HepG2 (cell line): ENCODE data around the gene ZMYND8. TPM values are rescaled to one million over a fixed set of nuclear protein-coding genes. Genes with fewer than 3 reads are reported as not detected.

Experiments
- CBX2 ChIP-seq, 2 experiments: fragments of 200-600 bp in 1 of 2; sonication (generic); formaldehyde crosslinking in 1 of 2; IDR thresholded peaks; 2 replicates each; pipeline versions ENCODE4 v1.7.0 to v1.8.1; 2018 to 2022; ENCODE audit warnings: low read depth in 2 of 2, low read length in 1 of 2, mild to moderate bottlenecking in 1 of 2, missing genetic modification reagents in 1 of 2
- FOSL1 ChIP-seq: sonication (generic); formaldehyde crosslinking; IDR thresholded peaks from 2 replicates; pipeline ENCODE4 v1.9.0; 2021; ENCODE audit warnings: missing genetic modification reagents, borderline replicate concordance
- FOXC1 ChIP-seq: sonication (generic); formaldehyde crosslinking; IDR thresholded peaks from 2 replicates; pipeline ENCODE4 v1.8.0; 2022; ENCODE audit warnings: mild to moderate bottlenecking, missing genetic modification reagents, borderline replicate concordance
- GPN1 ChIP-seq: sonication (generic); formaldehyde crosslinking; IDR thresholded peaks from 2 replicates; pipeline ENCODE4 v1.5.1; 2020; ENCODE audit warnings: missing genetic modification reagents, borderline replicate concordance
- HNF4G ChIP-seq, 2 experiments: sonication (generic) in 1 of 2; formaldehyde crosslinking in 1 of 2; IDR thresholded peaks; 2 replicates each; pipeline versions ENCODE4 v1.4.0 to v1.6.1; 2011 to 2020; ENCODE audit warnings: borderline replicate concordance in 2 of 2, low read depth in 2 of 2, mild to moderate bottlenecking in 2 of 2, low read length in 1 of 2, missing genetic modification reagents in 1 of 2, moderate library complexity in 1 of 2
- KDM4B ChIP-seq: sonication (generic); formaldehyde crosslinking; IDR thresholded peaks from 2 replicates; pipeline ENCODE4 v1.4.0; 2020; ENCODE audit warnings: missing genetic modification reagents
- MEIS1 ChIP-seq: sonication (generic); formaldehyde crosslinking; IDR thresholded peaks from 2 replicates; pipeline ENCODE4 v1.9.0; 2021; ENCODE audit warnings: mild to moderate bottlenecking, missing genetic modification reagents, moderate library complexity, borderline replicate concordance
- NCOA2 ChIP-seq: sonication (generic); formaldehyde crosslinking; IDR thresholded peaks from 2 replicates; pipeline ENCODE4 v1.8.0; 2022; ENCODE audit warnings: inconsistent platforms
- NR1H2 ChIP-seq: sonication (generic); formaldehyde crosslinking; IDR thresholded peaks from 2 replicates; pipeline ENCODE4 v1.8.1; 2022; ENCODE audit warnings: low read depth, missing genetic modification reagents, borderline replicate concordance
- PPARG ChIP-seq: conservative IDR thresholded peaks from 2 replicates; pipeline ENCODE4 v1.6.1; 2016; ENCODE audit warnings: missing biosample characterization, missing genetic modification reagents
- UBTF ChIP-seq: sonication (generic); formaldehyde crosslinking; IDR thresholded peaks from 2 replicates; pipeline ENCODE4 v1.4.0; 2020; ENCODE audit warnings: mild to moderate bottlenecking, missing genetic modification reagents
- YEATS4 ChIP-seq: sonication (generic); formaldehyde crosslinking; IDR thresholded peaks from 2 replicates; pipeline ENCODE4 v1.4.0; 2020; ENCODE audit warnings: missing genetic modification reagents, borderline replicate concordance
- ZBTB21 ChIP-seq: sonication (generic); formaldehyde crosslinking; IDR thresholded peaks from 2 replicates; pipeline ENCODE4 v1.4.0; 2020; ENCODE audit warnings: missing genetic modification reagents
- ZBTB38 ChIP-seq: sonication (generic); formaldehyde crosslinking; IDR thresholded peaks from 2 replicates; pipeline ENCODE4 v1.5.1; 2020; ENCODE audit warnings: mild to moderate bottlenecking, missing genetic modification reagents
- ZBTB43 ChIP-seq: sonication (generic); formaldehyde crosslinking; conservative IDR thresholded peaks from 2 replicates; pipeline ENCODE4 v1.4.0; 2020; ENCODE audit warnings: missing genetic modification reagents
- ZMAT5 ChIP-seq: sonication (generic); formaldehyde crosslinking; IDR thresholded peaks from 2 replicates; pipeline ENCODE4 v1.5.0; 2020; ENCODE audit warnings: mild to moderate bottlenecking, low read depth, missing genetic modification reagents, borderline replicate concordance
- ZNF253 ChIP-seq: sonication (generic); formaldehyde crosslinking; IDR thresholded peaks from 2 replicates; pipeline ENCODE4 v1.8.0; 2022; ENCODE audit warnings: mild to moderate bottlenecking, missing genetic modification reagents, borderline replicate concordance
- ZNF296 ChIP-seq: sonication (generic); formaldehyde crosslinking; conservative IDR thresholded peaks from 2 replicates; pipeline ENCODE4 v1.5.0; 2020; ENCODE audit warnings: mild to moderate bottlenecking, missing genetic modification reagents
- ZNF343 ChIP-seq: sonication (generic); formaldehyde crosslinking; IDR thresholded peaks from 2 replicates; pipeline ENCODE4 v1.4.0; 2020; ENCODE audit warnings: mild to moderate bottlenecking, missing genetic modification reagents
- ZNF451 ChIP-seq: sonication (generic); formaldehyde crosslinking; IDR thresholded peaks from 2 replicates; pipeline ENCODE4 v1.5.0; 2020; ENCODE audit warnings: mild to moderate bottlenecking, missing genetic modification reagents
- ZNF782 ChIP-seq: sonication (generic); formaldehyde crosslinking; IDR thresholded peaks from 2 replicates; pipeline ENCODE4 v1.4.0; 2020; ENCODE audit warnings: missing genetic modification reagents, mild to moderate bottlenecking, borderline replicate concordance
- ZNF800 ChIP-seq: sonication (generic); formaldehyde crosslinking; IDR thresholded peaks from 2 replicates; pipeline ENCODE4 v1.4.0; 2020; ENCODE audit warnings: missing genetic modification reagents
- polyA plus RNA-seq, 8 experiments: library from polyadenylated mRNA; depleted of rRNA in 3 of 8; stranded (reverse) in 7 of 8; unstranded in 1 of 8; fragments of >200 nt; fragmentation: Illumina TruSeq in 4 of 8; extraction: Trizol in 4 of 8; gene quantifications; 2 replicates each; pipeline versions ENCODE4 v1.2.1 to v1.2.3, GENCODE V29; 2011 to 2016; ENCODE audit warnings: low read depth in 4 of 8, missing spikeins in 1 of 8, mixed read lengths in 1 of 8; ENCODE audit not compliant: insufficient read depth in 1 of 8
- total RNA-seq, 5 experiments: library from RNA; depleted of rRNA; stranded (reverse); fragments of >200 nt; fragmentation: Illumina TruSeq; extraction: Trizol; gene quantifications; 2 replicates each; pipeline ENCODE4 v1.2.3, GENCODE V29; 2016; ENCODE audit warnings: low read depth in 1 of 5

Gene ZMYND8
- total and polyA plus RNA-seq, 2 of the 13 experiments (the other 11 are each of a cell fraction or from before 2014, with no cell fraction given), result 53.9 to 84.7 TPM

GRCh38 chr20:47358672-47359529 is 2.4 kb upstream of the ZMYND8 start (continued):
- peak; percentile 85; the same call in 1 of the 2 replicates for TF ChIP-seq ZNF800 (CRISPR knock-in tag)
- peak; percentile 59 for TF ChIP-seq ZBTB21
- TF ChIP-seq HNF4G (IDR thresholded peaks at IDR 0.05; ENCODE audit: borderline replicate concordance, low read depth, low read length), result peak; percentile 94
- peak; percentile 84 for TF ChIP-seq HNF4G (CRISPR knock-in tag; IDR thresholded peaks at IDR 0.05; ENCODE audit: borderline replicate concordance, low read depth)
- TF ChIP-seq ZNF451 (CRISPR knock-in tag), result peak; percentile 87
- no peak for TF ChIP-seq ZMAT5 (CRISPR knock-in tag)
- TF ChIP-seq ZBTB43, result peak; percentile 94
- peak; percentile 94 for TF ChIP-seq UBTF (CRISPR knock-in tag)
- TF ChIP-seq MEIS1, result peak; percentile 97
- TF ChIP-seq GPN1, result no peak
- peak; percentile 96 for TF ChIP-seq ZNF782 (CRISPR knock-in tag)
- TF ChIP-seq ZNF253 (CRISPR knock-in tag), result no peak; the same call in 1 of the 2 replicates
- TF ChIP-seq KDM4B (CRISPR knock-in tag), result peak; percentile 96; the same call in 1 of the 2 replicates
- peak; percentile 100 for TF ChIP-seq PPARG (CRISPR knock-in tag)
- TF ChIP-seq YEATS4 (CRISPR knock-in tag), result peak; percentile 94
- TF ChIP-seq NR1H2 (CRISPR knock-in tag), result 0 out of 2 replicates have a peak, but pooled peaks have one; percentile 12
- peak; percentile 94 for TF ChIP-seq NCOA2 (CRISPR knock-in tag)
- TF ChIP-seq ZBTB38 (CRISPR knock-in tag), result peak; percentile 90; the same call in 1 of the 2 replicates
- TF ChIP-seq ZNF343, result peak; percentile 98
- peak; percentile 41; the same call in 1 of the 2 replicates for TF ChIP-seq FOSL1
- TF ChIP-seq ZNF296, result peak; percentile 66; the same call in 1 of the 2 replicates
- peak; percentile 81; the same call in 1 of the 2 replicates for TF ChIP-seq FOXC1 (CRISPR knock-in tag)
- no peak for TF ChIP-seq CBX2 (IDR thresholded peaks at IDR 0.05; ENCODE audit: low read depth, low read length)
- no peak; the same call in 1 of the 2 replicates for TF ChIP-seq CBX2 (CRISPR knock-in tag; IDR thresholded peaks at IDR 0.05; ENCODE audit: low read depth)
